Astrocyte of the cerebellum (primary cell): ENCODE data around the gene CACNA1D.

Experiments
- DNase-seq: peaks from one replicate; pipeline ENCODE4 v3.0.0-alpha.2; 2011; ENCODE audit warnings: low read depth
- H3K4me3 ChIP-seq: 2 replicates; pipeline ENCODE4 v1.5.1; 2011; ENCODE audit warnings: mild to moderate bottlenecking, low read depth, low read length, moderate library complexity
- in situ Hi-C: cut with HindIII; loops from 2 replicates; pipeline ENCODE4 v1.10.0; 2017; ENCODE audit warnings: low sequenced_read_pairs
- TF ChIP-seq, protein P1 (sequence below): IDR thresholded peaks from 2 replicates; pipeline ENCODE4 v1.5.1; 2012; ENCODE audit warnings: low read length, low read depth, moderate library complexity, mild to moderate bottlenecking; ENCODE audit errors: missing control alignments

Gene CACNA1D

DNA sequence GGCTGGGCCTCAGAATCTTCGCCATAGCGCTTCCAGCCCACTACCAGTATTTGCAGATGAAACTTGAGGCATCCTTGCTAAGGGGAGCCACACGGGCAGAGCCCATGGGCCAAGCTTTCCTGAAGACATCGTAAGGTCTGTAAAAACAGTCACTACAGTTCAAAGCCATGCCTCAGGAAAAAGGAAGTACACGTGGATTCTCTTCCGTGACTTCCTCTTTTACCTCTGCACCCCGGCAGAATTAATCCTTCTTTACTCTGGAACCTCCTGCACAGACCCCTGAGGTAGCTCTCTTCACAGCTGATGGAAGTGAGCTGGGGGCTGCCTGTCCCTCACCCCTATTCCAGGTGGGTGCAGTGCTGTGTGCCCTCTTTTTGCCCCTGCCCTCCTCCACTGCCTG is 222.6 kb downstream of the CACNA1D start:
- H3K4me3 ChIP-seq: no peak overlapping the region
- no peak for DNase-seq
- TF ChIP-seq, protein P1, sequence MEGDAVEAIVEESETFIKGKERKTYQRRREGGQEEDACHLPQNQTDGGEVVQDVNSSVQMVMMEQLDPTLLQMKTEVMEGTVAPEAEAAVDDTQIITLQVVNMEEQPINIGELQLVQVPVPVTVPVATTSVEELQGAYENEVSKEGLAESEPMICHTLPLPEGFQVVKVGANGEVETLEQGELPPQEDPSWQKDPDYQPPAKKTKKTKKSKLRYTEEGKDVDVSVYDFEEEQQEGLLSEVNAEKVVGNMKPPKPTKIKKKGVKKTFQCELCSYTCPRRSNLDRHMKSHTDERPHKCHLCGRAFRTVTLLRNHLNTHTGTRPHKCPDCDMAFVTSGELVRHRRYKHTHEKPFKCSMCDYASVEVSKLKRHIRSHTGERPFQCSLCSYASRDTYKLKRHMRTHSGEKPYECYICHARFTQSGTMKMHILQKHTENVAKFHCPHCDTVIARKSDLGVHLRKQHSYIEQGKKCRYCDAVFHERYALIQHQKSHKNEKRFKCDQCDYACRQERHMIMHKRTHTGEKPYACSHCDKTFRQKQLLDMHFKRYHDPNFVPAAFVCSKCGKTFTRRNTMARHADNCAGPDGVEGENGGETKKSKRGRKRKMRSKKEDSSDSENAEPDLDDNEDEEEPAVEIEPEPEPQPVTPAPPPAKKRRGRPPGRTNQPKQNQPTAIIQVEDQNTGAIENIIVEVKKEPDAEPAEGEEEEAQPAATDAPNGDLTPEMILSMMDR: no peak
- in situ Hi-C loops: no loop called here

DNA sequence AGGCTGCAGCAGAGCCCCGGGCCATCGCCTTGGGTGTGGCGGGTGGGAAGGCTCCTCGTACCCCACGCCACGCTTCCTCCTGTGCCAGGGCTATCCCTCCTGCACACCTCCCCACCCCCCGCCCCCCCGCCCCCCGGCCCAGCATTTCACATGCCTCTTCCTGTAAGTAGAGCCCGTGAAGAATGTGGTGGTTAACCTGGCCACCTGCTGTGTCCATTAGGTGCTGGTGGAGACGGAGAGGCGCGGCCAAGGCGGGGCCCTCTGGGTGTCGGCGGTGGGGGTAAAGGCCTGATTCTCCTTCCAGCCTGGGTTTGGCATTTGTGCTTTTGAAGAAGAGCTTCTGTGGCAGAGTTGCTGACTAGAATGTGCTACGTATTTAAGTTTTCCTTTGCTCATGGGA is 224.1 kb downstream of the CACNA1D start:
- H3K4me3 ChIP-seq: no peak overlapping the region
- DNase-seq: no peak
- TF ChIP-seq, protein P1: no peak
- in situ Hi-C loops: no loop called here

DNA sequence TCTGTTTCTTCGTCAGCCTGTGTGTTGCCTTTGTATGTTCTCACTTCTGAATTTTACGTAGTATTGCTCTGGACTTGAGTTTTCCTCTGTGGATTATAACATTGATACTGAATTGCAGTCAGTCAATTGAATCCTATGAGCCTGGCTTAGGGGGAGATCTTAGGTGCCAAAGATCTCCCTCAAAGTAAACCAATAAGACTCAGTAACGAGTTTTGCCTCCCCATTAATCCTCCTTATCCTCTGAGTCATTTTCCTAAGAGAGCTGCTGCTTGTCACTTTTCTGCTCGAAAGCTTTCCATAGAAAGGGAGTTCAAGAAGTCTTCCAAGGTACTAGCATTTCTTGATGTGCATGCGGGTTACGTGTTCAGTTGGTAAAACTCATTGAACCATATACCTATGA is 225.4 kb downstream of the CACNA1D start:
- in situ Hi-C loops: no loop called here
- H3K4me3 ChIP-seq: no peak overlapping the region
- TF ChIP-seq, protein P1: no peak
- no peak for DNase-seq

DNA sequence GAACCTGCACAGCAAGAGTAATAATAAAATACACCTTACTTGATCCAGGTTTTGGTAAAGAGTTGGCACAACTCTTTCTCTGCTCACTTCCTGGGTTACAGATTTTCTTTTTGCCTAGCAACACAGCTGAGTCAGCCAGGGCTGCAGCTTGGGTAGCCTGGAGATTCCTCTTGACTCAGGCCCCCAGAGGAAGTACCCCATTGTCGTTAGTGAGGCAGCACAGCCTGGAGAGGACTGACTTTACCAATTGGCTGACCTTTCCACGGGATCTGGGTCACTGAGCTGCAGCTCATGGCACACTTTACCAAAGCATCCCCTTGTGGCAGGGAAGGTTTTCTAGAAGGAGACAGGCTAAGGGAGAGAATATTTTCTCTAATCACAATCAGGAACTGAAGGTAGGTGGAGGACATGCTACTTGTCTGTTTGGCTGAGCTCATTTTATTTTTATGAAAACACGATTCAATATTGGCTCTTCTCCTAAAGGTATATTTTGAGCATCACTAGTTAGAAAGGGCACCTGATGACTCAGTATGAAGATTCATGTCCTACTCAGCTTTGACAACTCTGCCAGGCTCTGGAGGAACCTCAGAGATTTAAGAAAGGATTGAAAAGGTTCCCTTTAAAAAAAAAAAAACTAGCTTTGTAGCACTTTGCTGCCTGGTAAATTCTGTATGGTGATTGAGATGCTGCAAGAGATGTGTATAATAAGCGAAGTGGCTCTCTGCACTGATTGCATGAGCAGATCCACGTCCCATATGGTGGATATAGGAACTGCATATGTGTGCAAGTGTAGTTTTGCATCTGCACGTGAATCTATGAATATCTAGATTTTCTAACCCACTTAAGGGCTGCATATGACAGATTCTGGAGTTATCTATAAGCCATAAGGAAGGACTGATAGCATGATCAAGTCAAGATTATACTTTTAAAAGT is 227.0 kb downstream of the CACNA1D start:
- H3K4me3 ChIP-seq: no peak overlapping the region
- TF ChIP-seq, protein P1: peak; percentile 11
- in situ Hi-C loops: no loop called here
- no peak for DNase-seq

GRCh38 chr3:53724566-53724965 is 230.2 kb downstream of the CACNA1D start:
- in situ Hi-C loops: no loop called here
- no peak overlapping the region for H3K4me3 ChIP-seq
- TF ChIP-seq, protein P1: no peak
- no peak for DNase-seq

DNA sequence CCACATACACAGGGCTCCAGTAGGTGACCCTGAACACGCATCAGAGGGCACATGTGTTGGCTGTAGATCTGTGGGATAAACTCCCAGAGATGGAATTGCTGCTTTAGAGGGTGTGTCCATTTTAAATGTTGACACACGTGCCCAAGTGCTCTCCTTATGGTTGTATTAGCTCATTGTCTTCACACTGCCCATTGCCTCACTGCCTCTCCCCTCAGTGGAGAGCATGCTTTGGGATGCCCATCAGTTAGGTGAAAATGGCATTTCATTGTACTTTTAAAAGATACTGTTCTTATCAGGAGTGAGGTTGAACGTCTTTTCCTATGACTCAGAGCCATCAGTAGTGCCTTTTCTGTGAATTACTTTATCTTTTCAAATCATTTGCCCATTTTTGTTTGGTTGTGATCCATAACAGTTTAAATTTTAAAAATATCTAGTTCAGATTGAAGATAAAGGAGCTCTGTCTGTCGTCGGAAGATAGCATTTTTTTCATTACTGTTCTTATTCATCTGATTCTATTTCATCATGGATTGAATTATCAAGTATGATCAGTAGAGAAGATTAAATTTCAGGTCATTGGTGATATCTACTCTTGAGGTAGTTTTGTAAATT is 231.1 kb downstream of the CACNA1D start:
- in situ Hi-C loops: no loop called here
- H3K4me3 ChIP-seq: no peak overlapping the region
- TF ChIP-seq, protein P1: no peak
- DNase-seq: no peak
